GM12891 (cell line): Measurements from ENCODE around the gene C11orf97.
A peak's percentile ranks its signal among the peaks of the same experiment; 100 is the strongest.
"Not testable (repeated sequence)": the region's sequence is repeated elsewhere in the genome, so short reads cannot be mapped to it uniquely, and the experiment has no call there.

Experiments
- DNase-seq: peaks from one replicate; pipeline ENCODE4 v3.0.0; 2011; ENCODE audit warnings: low spot score; ENCODE audit not compliant: insufficient read length
- FAIRE-seq: peaks from 2 replicates; lab custom pipeline; 2011; peaks lifted over from hg19 to GRCh38; lab: Jason Lieb, UNC
- PAX5 ChIP-seq: IDR thresholded peaks from 2 replicates; pipeline ENCODE4 v1.6.1; 2011; ENCODE audit warnings: low read length, moderate library complexity, mild to moderate bottlenecking; ENCODE audit not compliant: insufficient read depth, severe bottlenecking
- POLR2A ChIP-seq: IDR thresholded peaks from 2 replicates; pipeline ENCODE4 v1.6.1; 2011; ENCODE audit warnings: low read depth, low read length, control low read depth
- POLR2AphosphoS5 ChIP-seq: IDR thresholded peaks from 2 replicates; pipeline ENCODE4 v1.6.1; 2011; ENCODE audit warnings: low read depth, low read length, control low read depth
- POU2F2 ChIP-seq: IDR thresholded peaks from 2 replicates; pipeline ENCODE4 v1.6.1; 2011; ENCODE audit warnings: low read depth, mild to moderate bottlenecking, control low read depth, low read length, moderate library complexity
- SPI1 ChIP-seq: IDR thresholded peaks from 2 replicates; pipeline ENCODE4 v1.6.1; 2011; ENCODE audit warnings: low read depth, low read length, control low read depth
- TAF1 ChIP-seq: IDR thresholded peaks from 2 replicates; pipeline ENCODE4 v1.6.1; 2011; ENCODE audit warnings: low read depth, low read length, control low read depth

Gene C11orf97

GRCh38 chr11:94500181-94500580, 12.1 kb upstream of the C11orf97 start:
- FAIRE-seq (no peak), DNase-seq (no peak)
- no peak for TF ChIP-seq POU2F2
- TF ChIP-seq TAF1 = no peak
- TF ChIP-seq POLR2A = no peak
- no peak for TF ChIP-seq PAX5
- no peak for TF ChIP-seq SPI1
- TF ChIP-seq POLR2AphosphoS5 = no peak

- no peak for TF ChIP-seq PAX5
- no peak for TF ChIP-seq POLR2A
- no peak for TF ChIP-seq POU2F2
- no peak for TF ChIP-seq SPI1
- no peak for TF ChIP-seq POLR2AphosphoS5
- no peak for TF ChIP-seq TAF1
- FAIRE-seq (no peak), DNase-seq (no peak)
Observed at GRCh38 chr11:94501522-94501921, 10.7 kb upstream of the C11orf97 start.

GRCh38 chr11:94504689-94505293, 7.5 kb upstream of the C11orf97 start:
- FAIRE-seq (peak; percentile 64), DNase-seq (no peak)
- TF ChIP-seq POLR2AphosphoS5 = no peak
- TF ChIP-seq TAF1 = no peak
- no peak for TF ChIP-seq SPI1
- no peak for TF ChIP-seq POLR2A
- no peak for TF ChIP-seq PAX5
- no peak for TF ChIP-seq POU2F2

GRCh38 chr11:94506513-94506912, 5.7 kb upstream of the C11orf97 start:
- DNase-seq = not testable (repeated sequence)

GRCh38 chr11:94507485-94507884, 4.8 kb upstream of the C11orf97 start:
- TF ChIP-seq POLR2A = no peak
- TF ChIP-seq POU2F2 = no peak
- TF ChIP-seq SPI1 = no peak
- DNase-seq (no peak), FAIRE-seq (no peak)

More at GRCh38 chr11:94506513-94506912, 5.7 kb upstream of the C11orf97 start:
- FAIRE-seq = not testable (repeated sequence)

- FAIRE-seq (no peak), DNase-seq (no peak)
- no peak for TF ChIP-seq POLR2A
- TF ChIP-seq POU2F2 = no peak
- TF ChIP-seq PAX5 = no peak
- TF ChIP-seq TAF1 = no peak
- no peak for TF ChIP-seq SPI1
- no peak for TF ChIP-seq POLR2AphosphoS5
Observed at GRCh38 chr11:94513091-94513490, 830 bp downstream of the C11orf97 start.

- DNase-seq (no peak), FAIRE-seq (no peak)
- TF ChIP-seq TAF1 (no peak), SPI1 (no peak), POLR2A (no peak), POU2F2 (no peak), PAX5 (no peak), POLR2AphosphoS5 (no peak)
Observed at GRCh38 chr11:94515398-94515797, 3.1 kb downstream of the C11orf97 start.

GRCh38 chr11:94516725-94517124, 4.5 kb downstream of the C11orf97 start:
- no peak for TF ChIP-seq PAX5
- TF ChIP-seq POLR2AphosphoS5 = no peak
- no peak for TF ChIP-seq SPI1
- DNase-seq (no peak), FAIRE-seq (no peak)

- TF ChIP-seq SPI1 (no peak), POLR2AphosphoS5 (no peak), TAF1 (no peak), POLR2A (no peak), PAX5 (no peak), POU2F2 (no peak)
- no peak for DNase-seq
- FAIRE-seq = no peak
Observed at GRCh38 chr11:94518300-94518699, 6.0 kb downstream of the C11orf97 start.

- TF ChIP-seq PAX5 (no peak), SPI1 (no peak), POLR2AphosphoS5 (no peak), POLR2A (no peak), POU2F2 (no peak), TAF1 (no peak)
- DNase-seq (no peak), FAIRE-seq (no peak)
Observed at GRCh38 chr11:94519478-94520084, 7.3 kb downstream of the C11orf97 start.
